ENCODE results near the gene THAP12. TPM values are rescaled to one million over a fixed set of nuclear protein-coding genes. Genes with fewer than 3 reads are reported as not detected.

The THAP12 gene
- total RNA-seq, 1 experiment from 2014 or later = 50.5 TPM

- ATAC-seq = no peak
- Histone ChIP-seq H3K9me2 (replicated peaks; ENCODE audit: low read length) (no peaks in the 10 kb centered on the region), H3K4me3 (ENCODE audit: low read length) (no peak overlapping the region), H3K4me2 (ENCODE audit: low read length) (no peak overlapping the region), H3K36me3 (ENCODE audit: low read depth, low read length) (no peaks in the 10 kb centered on the region), H3K9ac (ENCODE audit: low read length) (no peak overlapping the region), H3K27me3 (ENCODE audit: low read length) (no peaks in the 10 kb centered on the region), H4K20me1 (ENCODE audit: low read length) (no peaks in the 10 kb centered on the region), H2AFZ (ENCODE audit: low read length) (no peak overlapping the region), H3K79me2 (ENCODE audit: low read length) (no peaks in the 10 kb centered on the region), H3K27ac (ENCODE audit: low read length) (no peak overlapping the region), H3K4me1 (ENCODE audit: insufficient read depth, low read length) (no peaks in the 10 kb centered on the region), H3F3A (ENCODE audit: low read length, unreplicated experiment) (no peaks in the 10 kb centered on the region), H3K9me3 (ENCODE audit: low read length) (no peaks in the 10 kb centered on the region)
- DNase-seq = no peak
- POLR2A ChIA-PET (ENCODE audit: unreplicated experiment) = no interaction called here
- BruUV-seq (replicated peaks) = no TSS peak
- TF ChIP-seq EZH2phosphoT487 (IDR thresholded peaks at IDR 0.05; ENCODE audit: borderline replicate concordance, low read length) = no peak
- TF ChIP-seq CTCF (conservative IDR thresholded peaks at IDR 0.05; ENCODE audit: low read depth, low read length) = no peak
- TF ChIP-seq EZH2 (IDR thresholded peaks at IDR 0.05; ENCODE audit: low read length, unreplicated experiment) = no peak
- CTCF ChIA-PET = no interaction called here
- intact Hi-C loops (cut with micrococcal nuclease) = no loop called here
Observed at GRCh38 chr11:76424891-76425290, 44.0 kb upstream of the THAP12 start.

GRCh38 chr11:76424379-76424778, 43.4 kb upstream of the THAP12 start:
- ATAC-seq (no peak), DNase-seq (no peak)
- Histone ChIP-seq H4K20me1 (ENCODE audit: low read length) (no peaks in the 10 kb centered on the region), H2AFZ (ENCODE audit: low read length) (no peak overlapping the region), H3K9ac (ENCODE audit: low read length) (no peak overlapping the region), H3K36me3 (ENCODE audit: low read depth, low read length) (no peaks in the 10 kb centered on the region), H3K9me2 (replicated peaks; ENCODE audit: low read length) (no peaks in the 10 kb centered on the region), H3F3A (ENCODE audit: low read length, unreplicated experiment) (no peaks in the 10 kb centered on the region), H3K4me1 (ENCODE audit: insufficient read depth, low read length) (no peaks in the 10 kb centered on the region), H3K9me3 (ENCODE audit: low read length) (no peaks in the 10 kb centered on the region), H3K27me3 (ENCODE audit: low read length) (no peaks in the 10 kb centered on the region), H3K4me3 (ENCODE audit: low read length) (no peak overlapping the region), H3K27ac (ENCODE audit: low read length) (no peak overlapping the region), H3K4me2 (ENCODE audit: low read length) (no peak overlapping the region), H3K79me2 (ENCODE audit: low read length) (no peaks in the 10 kb centered on the region)
- TF ChIP-seq EZH2 (IDR thresholded peaks at IDR 0.05; ENCODE audit: low read length, unreplicated experiment) (no peak), EZH2phosphoT487 (IDR thresholded peaks at IDR 0.05; ENCODE audit: borderline replicate concordance, low read length) (no peak), CTCF (conservative IDR thresholded peaks at IDR 0.05; ENCODE audit: low read depth, low read length) (no peak)
- no TSS peak for BruUV-seq (replicated peaks)
- intact Hi-C loops (cut with micrococcal nuclease) = no loop called here
- CTCF ChIA-PET = no interaction called here
- POLR2A ChIA-PET (ENCODE audit: unreplicated experiment) = no interaction called here

GRCh38 chr11:76419896-76420295, 39.0 kb upstream of the THAP12 start:
- ATAC-seq = no peak
- H4K20me1 ChIP-seq (ENCODE audit: low read length) = no peaks in the 10 kb centered on the region
- H3K27me3 ChIP-seq (ENCODE audit: low read length) = no peaks in the 10 kb centered on the region
- H3K9me2 ChIP-seq (replicated peaks; ENCODE audit: low read length) = no peaks in the 10 kb centered on the region
- TF ChIP-seq CTCF (conservative IDR thresholded peaks at IDR 0.05; ENCODE audit: low read depth, low read length) (peak; percentile 69), EZH2phosphoT487 (IDR thresholded peaks at IDR 0.05; ENCODE audit: borderline replicate concordance, low read length) (no peak), EZH2 (IDR thresholded peaks at IDR 0.05; ENCODE audit: low read length, unreplicated experiment) (no peak)
- no peak overlapping the region for H3K4me3 ChIP-seq (ENCODE audit: low read length)
- DNase-seq = peak; percentile 32
- H3K27ac ChIP-seq (ENCODE audit: low read length) = no peak overlapping the region
- no peak overlapping the region for H3K9ac ChIP-seq (ENCODE audit: low read length)
- ChIA-PET CTCF (interaction anchor here (0.6 kb wide), 1 partner anchor 1823 kb away, joined by 3 read pairs; no protein-coding TSS in a partner anchor), POLR2A (ENCODE audit: unreplicated experiment) (no interaction called here)
- no peak overlapping the region for H2AFZ ChIP-seq (ENCODE audit: low read length)
- H3F3A ChIP-seq (ENCODE audit: low read length, unreplicated experiment) = no peaks in the 10 kb centered on the region
- H3K4me2 ChIP-seq (ENCODE audit: low read length) = no peak overlapping the region
- intact Hi-C loops (cut with micrococcal nuclease) = no loop called here
- no peaks in the 10 kb centered on the region for H3K79me2 ChIP-seq (ENCODE audit: low read length)
- no peaks in the 10 kb centered on the region for H3K4me1 ChIP-seq (ENCODE audit: insufficient read depth, low read length)
- no peaks in the 10 kb centered on the region for H3K9me3 ChIP-seq (ENCODE audit: low read length)
- H3K36me3 ChIP-seq (ENCODE audit: low read depth, low read length) = no peaks in the 10 kb centered on the region
- no TSS peak for BruUV-seq (replicated peaks)
